GM23248 (cell line): ENCODE results near the gene GALNT18. TPM values are rescaled to one million over a fixed set of nuclear protein-coding genes. Genes with fewer than 3 reads are reported as not detected.

Source experiments
- DNase-seq: peaks from one replicate; pipeline ENCODE4 v3.0.0-alpha.2; 2015
- H2AFZ ChIP-seq: fragments of 200-600 bp; sonication (generic); 2 replicates; pipeline ENCODE4 v1.6.1; 2016; ENCODE audit warnings: antibody characterized with exemption
- H3F3A ChIP-seq: fragments of 200-600 bp; sonication (generic); 2 replicates; pipeline ENCODE4 v1.6.1; 2016; ENCODE audit warnings: mild to moderate bottlenecking, antibody characterized with exemption, mixed run types; ENCODE audit not compliant: insufficient read depth
- H3K27ac ChIP-seq: fragments of 200-600 bp; sonication (generic); 2 replicates; pipeline ENCODE4 v1.5.1; 2016; ENCODE audit warnings: mild to moderate bottlenecking
- H3K27me3 ChIP-seq: fragments of 200-600 bp; sonication (generic); replicated peaks from 2 replicates; pipeline ENCODE4 v1.6.1; 2016; ENCODE audit warnings: mild to moderate bottlenecking; ENCODE audit not compliant: insufficient read depth
- H3K36me3 ChIP-seq: fragments of 200-600 bp; sonication (generic); 2 replicates; pipeline ENCODE4 v1.6.1; 2016; ENCODE audit warnings: low read depth, mild to moderate bottlenecking
- H3K4me1 ChIP-seq: fragments of 200-600 bp; sonication (generic); 2 replicates; pipeline ENCODE4 v1.6.1; 2016; ENCODE audit warnings: mild to moderate bottlenecking; ENCODE audit not compliant: insufficient read depth
- H3K4me2 ChIP-seq: fragments of 200-600 bp; sonication (generic); one replicate; pipeline ENCODE4 v1.6.1; 2016; ENCODE audit warnings: mild to moderate bottlenecking; ENCODE audit not compliant: unreplicated experiment
- H3K4me3 ChIP-seq: fragments of 200-600 bp; sonication (generic); 2 replicates; pipeline ENCODE4 v1.5.1; 2016; ENCODE audit warnings: mild to moderate bottlenecking
- H3K79me2 ChIP-seq: fragments of 200-600 bp; sonication (generic); 2 replicates; pipeline ENCODE4 v1.6.1; 2016; ENCODE audit warnings: mild to moderate bottlenecking; ENCODE audit not compliant: insufficient read depth
- H3K9ac ChIP-seq: fragments of 200-600 bp; sonication (generic); 2 replicates; pipeline ENCODE4 v1.6.1; 2016; ENCODE audit warnings: mild to moderate bottlenecking
- H3K9me2 ChIP-seq: fragments of 200-600 bp; sonication (generic); 2 replicates; pipeline ENCODE4 v1.6.1; 2016; ENCODE audit warnings: mixed run types, mild to moderate bottlenecking, moderate library complexity; ENCODE audit not compliant: insufficient read depth
- H3K9me3 ChIP-seq: fragments of 200-600 bp; sonication (generic); one replicate; pipeline ENCODE4 v1.6.1; 2017; ENCODE audit warnings: low read depth
- H4K20me1 ChIP-seq: fragments of 200-600 bp; sonication (generic); 2 replicates; pipeline ENCODE4 v1.6.0; 2016; ENCODE audit not compliant: insufficient read depth
- EZH2 ChIP-seq: fragments of 200-600 bp; sonication (generic); IDR thresholded peaks from 2 replicates; pipeline ENCODE4 v1.6.1; 2018; ENCODE audit warnings: antibody characterized with exemption, mild to moderate bottlenecking; ENCODE audit not compliant: insufficient read depth, poor library complexity, severe bottlenecking
- EZH2phosphoT487 ChIP-seq: fragments of 200-600 bp; sonication (generic); IDR thresholded peaks from 2 replicates; pipeline ENCODE4 v1.6.1; 2018; ENCODE audit warnings: antibody characterized with exemption, moderate library complexity, mild to moderate bottlenecking, low read depth; ENCODE audit not compliant: insufficient read depth
- WGBS, 2 experiments: methylation state at CpG; one replicate each; pipeline ENCODE4 v1.1.6; 2015 to 2017; ENCODE audit warnings: low lambda C conversion rate in 2 of 2, low coverage in 1 of 2; ENCODE audit errors: missing lambda C conversion rate in 2 of 2; 5-methylcytosine and 5-hydroxymethylcytosine counted together
- in situ Hi-C: fragments of 300-500 bp; cut with MboI; formaldehyde crosslinking; loops from 2 replicates; pipeline ENCODE4 v1.15.0; 2020
- polyA plus RNA-seq: library from polyadenylated mRNA; unstranded; fragments of >200 nt; fragmentation: Nextera tagmentation; extraction: Ambion mirVana; gene quantifications from 2 replicates; pipeline ENCODE4 v1.2.1, GENCODE V29; 2016
- total RNA-seq: library from RNA; depleted of rRNA; stranded (reverse); fragments of >200 nt; shearing (Covaris generic); gene quantifications from 2 replicates; pipeline ENCODE4 v1.2.3, GENCODE V29; 2014

The GALNT18 gene
- total and polyA plus RNA-seq, 2 experiments from 2014 or later: 4.1 to 5.6 TPM

GRCh38 chr11:11435635-11436034, 186.2 kb downstream of the GALNT18 start:
- Histone ChIP-seq H3K4me1 (no peaks in the 10 kb centered on the region), H3K9me2 (no peaks in the 10 kb centered on the region), H3K4me3 (no peak overlapping the region), H3K9me3 (no peaks in the 10 kb centered on the region), H4K20me1 (no peaks in the 10 kb centered on the region), H3K79me2 (no peaks in the 10 kb centered on the region), H3K9ac (no peak overlapping the region), H3K27ac (no peak overlapping the region), H3K36me3 (no peaks in the 10 kb centered on the region), H2AFZ (no peak overlapping the region), H3F3A (no peaks in the 10 kb centered on the region), H3K27me3 (no peaks in the 10 kb centered on the region), H3K4me2 (no peak overlapping the region)
- TF ChIP-seq EZH2: no peak
- TF ChIP-seq EZH2phosphoT487: no peak
- WGBS, 2 experiments: 70 to 72% methylated on average over 11 to 12 of the region's 12 CpGs
- no peak for DNase-seq
- in situ Hi-C loops: no loop called here

DNA sequence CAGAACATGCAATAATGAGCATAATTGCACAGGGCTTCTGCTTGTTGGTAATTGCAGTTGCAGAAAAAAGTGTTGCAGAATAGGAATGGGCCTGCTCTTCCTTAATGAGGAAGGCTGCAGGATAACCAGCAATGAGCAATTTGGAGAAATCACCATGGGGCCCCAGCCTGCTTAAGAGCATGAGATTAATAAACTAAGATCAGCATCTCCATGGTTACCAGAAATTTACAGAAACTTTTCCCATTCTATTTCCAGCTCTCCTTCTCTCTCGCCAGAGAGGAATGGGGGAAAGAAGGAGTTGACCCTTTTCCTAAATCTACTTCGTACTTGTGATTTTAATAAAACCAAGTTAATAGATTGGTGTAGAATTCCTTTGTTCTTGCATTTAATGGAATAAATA, 187.8 kb downstream of the GALNT18 start:
- no peak for DNase-seq
- no peaks in the 10 kb centered on the region for H3K79me2 ChIP-seq
- H3K9ac ChIP-seq: no peak overlapping the region
- no peaks in the 10 kb centered on the region for H4K20me1 ChIP-seq
- H2AFZ ChIP-seq: no peak overlapping the region
- no peak overlapping the region for H3K4me3 ChIP-seq
- no peaks in the 10 kb centered on the region for H3F3A ChIP-seq
- H3K27ac ChIP-seq: no peak overlapping the region
- TF ChIP-seq EZH2 (no peak), EZH2phosphoT487 (no peak)
- in situ Hi-C loops: no loop called here
- no peaks in the 10 kb centered on the region for H3K27me3 ChIP-seq
- 92% methylated on average over 2 of the region's 2 CpGs for WGBS, 2 experiments
- H3K4me2 ChIP-seq: no peak overlapping the region
- H3K9me2 ChIP-seq: no peaks in the 10 kb centered on the region
- H3K4me1 ChIP-seq: no peaks in the 10 kb centered on the region
- no peaks in the 10 kb centered on the region for H3K36me3 ChIP-seq
- H3K9me3 ChIP-seq: no peaks in the 10 kb centered on the region

DNA sequence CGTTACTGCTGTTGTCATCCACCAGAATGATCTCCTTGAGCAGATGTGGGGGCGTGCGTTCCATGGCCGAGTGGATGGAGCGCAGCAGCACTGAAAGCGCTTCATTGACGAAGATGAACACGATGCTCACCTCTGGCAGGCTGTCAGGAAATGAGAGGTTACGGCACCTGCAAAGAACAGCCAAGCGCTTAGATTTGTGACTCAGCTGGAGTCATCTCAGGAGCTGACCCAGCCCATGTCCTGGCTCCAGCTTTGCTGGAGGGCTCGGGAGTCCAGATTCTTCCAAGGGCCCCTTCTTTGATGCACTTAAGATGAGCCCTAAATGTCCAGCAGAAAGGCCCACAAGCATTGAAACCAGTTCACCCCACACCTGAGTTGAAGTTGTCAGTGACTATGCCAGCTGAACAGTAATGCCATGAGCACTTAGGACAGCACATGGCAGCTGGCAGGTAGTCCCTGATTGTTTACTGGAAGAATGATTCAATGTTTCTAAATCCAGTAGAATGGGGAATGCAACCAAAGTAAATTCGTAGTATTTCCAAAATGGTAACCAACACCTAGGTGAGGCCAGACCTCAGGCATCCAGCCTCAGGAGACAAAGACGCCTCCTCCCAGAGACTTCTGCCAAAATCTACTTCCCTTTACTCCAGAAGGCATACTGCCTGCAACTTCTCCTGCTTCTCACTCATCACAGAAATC, 189.0 kb downstream of the GALNT18 start:
- no peak for TF ChIP-seq EZH2
- TF ChIP-seq EZH2phosphoT487: no peak
- no peak overlapping the region for H2AFZ ChIP-seq
- in situ Hi-C loops: no loop called here
- H3K79me2 ChIP-seq: no peaks in the 10 kb centered on the region
- H3F3A ChIP-seq: no peaks in the 10 kb centered on the region
- no peak overlapping the region for H3K27ac ChIP-seq
- H3K9me2 ChIP-seq: no peaks in the 10 kb centered on the region
- no peak overlapping the region for H3K9ac ChIP-seq
- H4K20me1 ChIP-seq: no peaks in the 10 kb centered on the region
- H3K36me3 ChIP-seq: no peaks in the 10 kb centered on the region
- DNase-seq: no peak
- no peak overlapping the region for H3K4me2 ChIP-seq
- WGBS, 2 experiments: 83 to 87% methylated on average over 13 of the region's 13 CpGs
- H3K27me3 ChIP-seq: no peaks in the 10 kb centered on the region
- no peaks in the 10 kb centered on the region for H3K4me1 ChIP-seq
- no peak overlapping the region for H3K4me3 ChIP-seq
- no peaks in the 10 kb centered on the region for H3K9me3 ChIP-seq

DNA sequence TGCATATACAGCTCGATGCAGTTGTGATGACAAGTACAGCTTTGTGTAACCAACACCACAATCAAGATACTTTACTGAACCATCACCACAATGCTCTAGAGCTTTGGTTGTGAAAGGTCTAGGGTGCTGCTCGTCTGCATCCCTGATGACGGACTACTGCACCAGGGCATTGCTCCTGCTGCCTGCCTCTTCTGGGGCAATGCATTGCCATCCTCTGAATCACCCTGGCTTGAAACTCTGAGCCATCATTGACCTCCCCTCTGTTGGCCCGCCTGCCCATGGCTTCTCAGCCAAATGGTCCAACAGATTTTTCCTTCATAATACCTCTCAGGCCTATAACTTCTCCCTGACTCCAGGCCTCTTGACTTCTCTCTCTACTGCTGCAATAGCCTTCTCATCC, 191.4 kb downstream of the GALNT18 start:
- no peak overlapping the region for H3K27ac ChIP-seq

DNA sequence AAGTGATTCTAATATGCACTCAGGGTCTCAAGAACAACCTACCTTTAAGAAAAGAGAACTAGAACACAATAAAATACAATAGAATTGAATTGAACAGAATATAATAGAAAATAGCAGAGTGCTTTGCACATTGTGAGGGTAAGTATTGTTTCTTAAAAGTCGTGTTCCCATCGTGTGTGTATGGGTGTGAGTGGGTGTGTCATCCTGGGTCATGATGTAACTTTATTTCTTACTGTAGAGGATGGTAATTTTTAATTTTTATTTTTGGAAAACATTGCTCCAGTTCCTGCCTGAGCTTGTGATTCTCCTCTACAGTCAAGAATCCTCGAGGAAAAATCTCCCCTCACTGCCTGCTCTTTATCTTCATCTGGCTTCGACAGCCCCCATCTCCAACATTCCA, 193.1 kb downstream of the GALNT18 start:
- in situ Hi-C loops: no loop called here
- DNase-seq: no peak
- Histone ChIP-seq H3K36me3 (no peaks in the 10 kb centered on the region), H3F3A (peaks cover 21% of the 10 kb centered on the region; the same call in 1 of the 2 replicates), H3K27me3 (no peaks in the 10 kb centered on the region), H3K4me3 (no peak overlapping the region), H3K79me2 (no peaks in the 10 kb centered on the region), H3K4me2 (no peak overlapping the region), H3K9me3 (no peaks in the 10 kb centered on the region), H2AFZ (no peak overlapping the region), H4K20me1 (no peaks in the 10 kb centered on the region), H3K9ac (no peak overlapping the region), H3K27ac (no peak overlapping the region), H3K9me2 (no peaks in the 10 kb centered on the region), H3K4me1 (peaks cover 18% of the 10 kb centered on the region)
- WGBS, 2 experiments: 71 to 77% methylated on average over 4 of the region's 4 CpGs
- TF ChIP-seq EZH2 (no peak), EZH2phosphoT487 (no peak)

More for the DNA sequence above, 191.4 kb downstream of the GALNT18 start:
- peaks cover 17% of the 10 kb centered on the region; the same call in 1 of the 2 replicates for H3F3A ChIP-seq
- no peaks in the 10 kb centered on the region for H3K9me3 ChIP-seq
- H3K4me1 ChIP-seq: peaks cover 17% of the 10 kb centered on the region
- no peaks in the 10 kb centered on the region for H3K36me3 ChIP-seq
- no peak overlapping the region for H3K9ac ChIP-seq
- no peaks in the 10 kb centered on the region for H3K79me2 ChIP-seq
- H3K27me3 ChIP-seq: no peaks in the 10 kb centered on the region
- no peaks in the 10 kb centered on the region for H4K20me1 ChIP-seq
- no peak overlapping the region for H3K4me3 ChIP-seq
- H2AFZ ChIP-seq: no peak overlapping the region
- DNase-seq: no peak
- no peak for TF ChIP-seq EZH2phosphoT487
- no peak for TF ChIP-seq EZH2
- 81 to 91% methylated on average over 4 of the region's 4 CpGs for WGBS, 2 experiments
- in situ Hi-C loops: no loop called here
- H3K9me2 ChIP-seq: no peaks in the 10 kb centered on the region
- H3K4me2 ChIP-seq: no peak overlapping the region
